NCI-H2196 (cell line): ENCODE measurements around the gene CDH4.

ENCODE experiments used
- DNase-seq: peaks from one replicate; lab custom pipeline; 2025; ENCODE audit not compliant: unreplicated experiment; lab: John Stamatoyannopoulos, UW

Gene CDH4

GRCh38 chr20:61322151-61322865, 70.2 kb downstream of the CDH4 start:
- DNase-seq = no peak

- DNase-seq = no peak
Observed at GRCh38 chr20:61324906-61325305, 72.8 kb downstream of the CDH4 start.

GRCh38 chr20:61325718-61326117, 73.7 kb downstream of the CDH4 start:
- no peak for DNase-seq

GRCh38 chr20:61328911-61329558, 77.0 kb downstream of the CDH4 start:
- no peak for DNase-seq

- no peak for DNase-seq
Observed at GRCh38 chr20:61330441-61330840, 78.4 kb downstream of the CDH4 start.

GRCh38 chr20:61331543-61331942, 79.5 kb downstream of the CDH4 start:
- DNase-seq = no peak

- no peak for DNase-seq
Observed at GRCh38 chr20:61332016-61332975, 80.2 kb downstream of the CDH4 start.

GRCh38 chr20:61333484-61334108, 81.5 kb downstream of the CDH4 start:
- DNase-seq = no peak

GRCh38 chr20:61340157-61340556, 88.1 kb downstream of the CDH4 start:
- no peak for DNase-seq

- no peak for DNase-seq
Observed at GRCh38 chr20:61341605-61342004, 89.5 kb downstream of the CDH4 start.

GRCh38 chr20:61343934-61344333, 91.9 kb downstream of the CDH4 start:
- DNase-seq = no peak

GRCh38 chr20:61345656-61346055, 93.6 kb downstream of the CDH4 start:
- no peak for DNase-seq

- DNase-seq = no peak
Observed at GRCh38 chr20:61346996-61347395, 94.9 kb downstream of the CDH4 start.

- no peak for DNase-seq
Observed at GRCh38 chr20:61347443-61347842, 95.4 kb downstream of the CDH4 start.

GRCh38 chr20:61349447-61350165, 97.5 kb downstream of the CDH4 start:
- no peak for DNase-seq

- DNase-seq = no peak
Observed at GRCh38 chr20:61350500-61351250, 98.6 kb downstream of the CDH4 start.

- DNase-seq = no peak
Observed at GRCh38 chr20:61352346-61353260, 100.5 kb downstream of the CDH4 start.

GRCh38 chr20:61353261-61354000, 101.4 kb downstream of the CDH4 start:
- DNase-seq = no peak
